ENCODE results near the gene CLCN3.
"Not testable (repeated sequence)": the region's sequence is repeated elsewhere in the genome, so short reads cannot be mapped to it uniquely, and the experiment has no call there.

CLCN3 gene

DNA sequence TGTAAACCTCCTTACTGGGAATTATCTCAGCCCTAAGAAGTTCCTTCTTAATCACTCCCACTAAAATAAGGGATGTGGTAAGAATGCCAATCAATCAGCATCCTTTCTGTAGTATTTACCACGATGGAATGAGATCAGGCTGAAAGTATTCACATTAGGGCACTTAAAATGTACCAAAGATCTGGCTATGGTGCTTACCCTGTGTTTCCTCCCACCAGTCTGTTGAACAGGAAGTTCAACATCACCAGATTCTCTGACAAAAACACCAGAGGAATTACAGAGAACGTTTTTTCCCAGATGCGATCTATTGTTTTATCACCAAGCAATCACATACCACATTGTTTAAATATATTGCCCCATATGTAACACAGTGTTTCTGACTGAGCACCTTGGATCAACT is 2.1 kb upstream of the CLCN3 start:
- no peak for DNase-seq (ENCODE audit: low read depth)

DNA sequence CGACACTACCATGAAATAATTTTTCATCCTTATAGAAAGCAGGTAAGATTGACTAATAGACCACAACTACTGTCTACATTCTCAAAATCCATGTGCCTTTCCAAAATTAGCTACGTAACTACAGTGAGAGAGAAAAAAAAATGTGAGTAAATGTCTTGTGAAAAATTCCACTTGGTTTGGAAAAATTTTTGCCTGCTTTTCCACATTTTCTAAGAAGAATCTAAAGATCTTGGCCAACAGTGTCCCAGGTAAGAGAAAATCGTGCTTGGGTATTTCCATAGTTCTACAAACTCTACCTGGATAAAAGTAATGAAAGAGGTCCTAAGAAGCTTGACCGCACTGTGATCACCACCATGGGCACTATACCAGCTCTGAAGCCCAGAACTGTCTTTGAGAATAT is 1.4 kb upstream of the CLCN3 start:
- DNase-seq (ENCODE audit: low read depth) = no peak

DNA sequence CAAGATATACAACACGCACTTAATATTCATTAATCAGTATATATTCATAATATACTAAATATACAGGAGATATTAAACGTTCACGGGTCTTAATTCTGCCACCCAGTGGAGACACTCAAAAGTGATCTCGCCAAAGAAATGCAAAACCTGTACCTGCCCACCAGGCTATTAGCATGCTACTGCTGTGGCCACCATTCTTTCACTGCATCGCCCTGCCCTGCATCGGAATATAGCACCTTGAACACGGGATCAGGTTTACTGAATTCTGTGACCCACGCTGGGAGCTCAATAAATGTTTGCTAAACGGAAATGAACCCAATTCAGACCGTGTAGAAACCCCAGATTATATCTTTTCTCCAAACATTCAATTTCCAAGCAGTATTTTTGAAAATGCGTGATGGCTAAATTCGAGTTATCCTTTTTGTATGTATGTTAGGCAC is 840 bp upstream of the CLCN3 start:
- DNase-seq (ENCODE audit: low read depth) = no peak

DNA sequence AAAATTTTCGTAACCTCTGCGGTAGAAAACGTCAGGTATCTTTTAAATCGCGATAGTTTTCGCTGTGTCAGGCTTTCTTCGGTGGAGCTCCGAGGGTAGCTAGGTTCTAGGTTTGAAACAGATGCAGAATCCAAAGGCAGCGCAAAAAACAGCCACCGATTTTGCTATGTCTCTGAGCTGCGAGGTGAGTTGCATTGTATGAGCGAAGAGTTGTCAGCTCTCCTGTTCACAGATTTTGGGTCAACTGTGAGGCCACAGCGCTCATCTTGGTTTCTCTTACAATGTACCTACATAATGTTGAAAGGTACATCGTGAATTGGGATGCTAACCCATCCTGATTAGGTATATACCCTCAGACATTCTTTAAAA is 486 bp downstream of the CLCN3 start:
- no peak for DNase-seq (ENCODE audit: low read depth)

DNA sequence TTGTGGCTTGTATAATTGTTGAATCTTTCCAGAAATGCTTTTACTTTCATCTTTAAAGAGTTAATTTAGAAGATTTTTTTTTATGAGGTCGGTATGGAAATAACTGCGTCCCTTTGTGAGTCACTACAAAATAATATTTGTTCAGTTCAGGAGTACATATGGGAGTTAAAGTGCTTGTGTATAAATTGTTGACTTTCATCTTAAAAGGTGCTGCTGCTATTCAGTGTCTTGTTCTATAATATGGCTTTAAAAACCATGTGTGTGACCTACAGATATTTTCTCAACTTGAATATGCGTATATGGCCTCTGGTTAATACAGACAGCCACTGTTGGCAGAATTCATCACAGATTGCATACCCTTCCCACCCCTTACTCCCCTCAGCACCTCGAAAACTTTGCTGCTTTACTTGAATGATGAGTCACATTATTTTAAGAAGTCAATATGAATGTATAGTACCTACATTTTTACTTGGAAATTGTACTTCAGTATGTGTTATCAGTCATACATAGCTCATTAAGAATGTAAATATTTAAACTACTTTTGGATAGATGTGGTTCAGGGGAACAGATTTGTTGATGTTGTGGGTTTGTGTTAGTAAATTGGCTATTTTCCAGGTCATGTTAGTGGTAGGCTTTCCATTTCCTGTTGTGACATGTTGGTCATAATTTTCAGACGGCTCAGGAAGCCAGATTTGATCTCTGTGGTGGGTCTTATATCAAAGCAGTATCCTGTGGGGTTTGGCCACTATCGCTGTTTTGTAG is 1.5 kb downstream of the CLCN3 start:
- DNase-seq (ENCODE audit: low read depth) = no peak

DNA sequence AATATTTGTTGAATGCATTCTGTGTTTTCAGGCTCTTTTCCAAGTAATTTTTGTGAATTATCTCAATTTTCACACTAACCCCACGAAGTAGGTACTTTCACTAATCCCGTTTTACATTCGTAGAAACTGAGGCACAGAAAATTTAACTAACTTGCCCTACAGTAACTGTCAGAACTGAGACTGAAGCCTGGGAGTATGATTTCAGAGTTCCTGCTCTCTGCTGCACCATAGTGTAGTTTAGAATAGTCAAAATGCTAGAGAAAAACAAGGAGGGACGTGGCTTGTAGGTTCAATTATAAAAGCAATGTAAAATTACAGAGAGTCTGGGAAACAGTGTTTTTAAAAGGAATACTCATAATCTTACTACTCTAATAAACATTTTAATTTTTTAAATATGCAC is 2.2 kb downstream of the CLCN3 start:
- no peak for DNase-seq (ENCODE audit: low read depth)

DNA sequence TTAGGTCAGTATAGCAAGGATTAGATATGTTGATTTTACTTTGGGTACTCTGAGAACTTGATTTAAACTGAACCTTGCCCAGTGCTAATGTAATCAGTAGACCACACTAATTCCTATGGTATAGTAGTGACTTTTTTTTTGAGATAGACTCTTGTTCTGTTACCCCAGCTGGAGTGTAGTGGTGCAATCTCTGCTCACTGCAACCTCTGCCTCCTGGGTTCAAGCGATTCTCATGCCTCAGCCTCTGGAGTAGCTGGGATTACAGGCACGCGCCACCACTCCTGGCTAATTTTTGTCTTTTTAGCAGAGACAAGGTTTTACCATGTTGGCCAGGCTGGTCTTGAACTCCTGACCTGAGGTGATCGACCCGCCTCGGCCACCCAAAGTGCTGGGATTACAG is 3.6 kb downstream of the CLCN3 start:
- DNase-seq (ENCODE audit: low read depth) = not testable (repeated sequence)

DNA sequence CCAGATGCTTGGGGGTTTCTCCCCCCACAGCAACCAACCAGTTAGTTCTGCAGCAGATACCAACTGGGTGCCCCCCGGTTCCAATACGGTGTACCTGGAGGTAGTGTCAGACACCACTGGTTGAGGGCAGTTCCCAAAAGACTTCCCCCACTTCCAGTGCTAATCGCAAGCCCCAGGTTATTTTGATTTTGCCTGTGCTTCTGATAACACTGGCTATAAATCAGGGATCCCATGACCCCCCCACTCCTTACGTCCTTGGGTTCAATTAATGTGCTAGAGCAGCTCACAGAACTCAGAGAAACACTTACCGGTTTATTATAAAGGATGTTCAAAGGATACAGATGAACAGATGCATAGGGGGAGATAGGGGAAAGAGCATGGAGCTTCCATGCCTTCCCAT is 5.5 kb downstream of the CLCN3 start:
- no peak for DNase-seq (ENCODE audit: low read depth)

DNA sequence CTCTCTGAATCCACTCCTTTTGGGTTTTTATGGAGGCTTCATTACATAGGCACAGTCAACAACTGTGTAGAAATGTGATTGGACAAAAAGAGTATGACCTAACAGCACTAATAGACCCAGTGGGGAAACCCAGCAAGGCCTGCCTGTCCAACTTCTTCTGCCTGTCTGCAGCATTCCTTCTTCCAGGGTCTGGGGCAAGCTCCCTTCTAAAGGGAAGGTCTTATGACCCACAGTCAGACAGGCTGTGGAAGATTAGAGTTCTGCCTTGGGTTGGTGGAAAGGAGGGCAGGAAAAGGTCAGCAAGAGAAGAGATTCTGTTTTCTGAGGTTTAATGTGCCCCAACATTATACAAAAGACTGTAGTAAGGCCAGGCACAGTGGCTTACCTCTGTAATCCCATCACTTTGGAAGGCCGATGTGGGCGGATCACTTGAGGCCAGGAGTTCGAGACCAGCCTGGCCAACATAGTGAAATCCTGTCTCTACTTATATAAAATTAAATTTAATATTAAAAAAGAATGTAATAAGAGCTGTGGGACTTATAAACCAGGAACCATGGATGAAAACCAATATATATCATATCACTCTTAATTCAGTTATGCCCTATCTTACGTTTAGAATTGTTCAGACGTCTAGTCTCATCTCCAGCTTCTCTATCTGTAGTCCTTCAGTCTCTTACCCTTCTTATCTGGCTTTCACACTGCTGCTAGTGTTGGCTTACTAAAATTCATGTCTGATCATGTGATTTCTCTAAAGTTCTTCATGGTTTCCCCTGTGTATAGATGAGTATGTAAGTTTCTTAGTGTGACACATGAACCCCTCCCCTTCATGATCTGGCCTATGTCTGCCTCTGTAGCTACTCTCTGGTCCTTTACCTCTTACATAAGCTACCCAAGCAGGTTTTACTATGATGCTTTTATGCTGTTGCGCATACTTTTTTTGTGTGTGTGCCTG is 6.2 kb downstream of the CLCN3 start:
- no peak for DNase-seq (ENCODE audit: low read depth)

DNA sequence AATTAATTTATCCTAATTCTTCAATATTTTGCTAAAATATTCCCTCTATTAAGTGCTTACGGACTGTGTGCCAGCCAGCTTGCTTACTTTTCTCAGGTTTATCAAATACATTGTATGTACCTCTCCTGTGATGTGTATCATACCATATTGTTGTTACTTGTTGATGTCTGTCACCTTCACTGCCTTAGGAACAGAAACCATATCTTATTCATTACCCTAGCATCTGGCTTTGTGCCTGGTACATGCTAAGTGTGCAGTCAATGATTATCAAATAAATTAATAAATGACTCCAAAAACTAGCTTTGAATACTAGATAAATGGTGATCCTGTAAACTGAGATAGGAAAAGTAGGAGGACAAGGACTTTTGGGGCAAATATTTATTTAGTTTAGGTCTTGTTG is 6.9 kb downstream of the CLCN3 start:
- DNase-seq (ENCODE audit: low read depth) = no peak

DNA sequence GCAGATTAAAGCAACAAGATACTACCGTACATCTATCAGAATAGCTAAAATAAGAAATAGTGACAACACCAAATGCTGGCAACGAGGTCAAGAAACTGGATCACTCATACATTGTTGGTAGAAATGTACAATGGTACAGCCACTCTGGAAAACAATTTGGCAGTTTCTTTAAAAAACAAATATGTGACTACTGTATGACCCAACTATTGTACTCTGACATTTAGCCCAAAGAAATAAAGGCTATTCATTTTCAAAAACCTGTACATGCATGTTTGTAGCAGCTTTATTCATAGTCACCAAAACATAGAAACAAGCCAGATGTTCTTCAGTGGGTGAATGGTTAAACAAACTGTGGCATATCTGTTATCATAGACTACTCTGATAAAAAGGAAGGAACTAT is 8.2 kb downstream of the CLCN3 start:
- DNase-seq (ENCODE audit: low read depth) = no peak

DNA sequence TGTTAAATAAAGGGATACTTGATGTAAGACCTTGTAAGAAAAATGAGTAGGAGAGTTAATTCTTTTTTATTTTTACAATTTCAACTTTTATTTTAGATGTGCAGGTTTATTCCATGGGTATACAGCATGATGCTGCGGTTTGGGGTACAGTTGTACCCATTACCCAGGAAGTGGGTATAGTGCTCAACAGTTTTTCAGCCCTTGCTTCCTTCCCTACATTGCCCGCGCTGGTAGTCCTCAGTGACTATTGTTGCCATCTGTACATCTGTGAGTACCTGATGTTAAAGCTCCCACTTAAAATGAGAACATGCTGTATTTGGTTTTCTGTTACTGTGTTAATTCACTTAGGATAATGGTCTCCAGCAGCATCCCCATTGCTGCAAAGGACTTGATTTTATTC is 9.7 kb downstream of the CLCN3 start:
- DNase-seq (ENCODE audit: low read depth) = no peak

DNA sequence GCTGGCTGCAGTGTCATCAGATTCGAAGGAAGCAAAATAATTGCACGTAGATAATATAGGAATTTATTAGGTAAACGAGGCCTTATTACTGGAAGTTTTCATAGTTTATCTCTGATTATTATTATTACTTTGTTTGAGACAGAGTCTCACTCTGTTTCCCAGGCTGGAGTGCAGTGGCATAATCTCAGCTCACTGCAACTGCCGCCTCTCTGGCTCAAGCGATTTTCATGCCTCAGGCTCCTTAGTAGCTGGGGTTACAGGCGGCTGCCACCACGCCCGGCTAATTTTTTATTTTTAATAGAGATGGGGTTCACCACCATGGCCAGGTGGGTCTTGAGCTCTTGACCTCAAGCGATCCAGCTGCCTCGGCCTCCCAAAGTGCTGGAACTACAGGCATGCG is 12.5 kb downstream of the CLCN3 start:
- DNase-seq (ENCODE audit: low read depth) = no peak

DNA sequence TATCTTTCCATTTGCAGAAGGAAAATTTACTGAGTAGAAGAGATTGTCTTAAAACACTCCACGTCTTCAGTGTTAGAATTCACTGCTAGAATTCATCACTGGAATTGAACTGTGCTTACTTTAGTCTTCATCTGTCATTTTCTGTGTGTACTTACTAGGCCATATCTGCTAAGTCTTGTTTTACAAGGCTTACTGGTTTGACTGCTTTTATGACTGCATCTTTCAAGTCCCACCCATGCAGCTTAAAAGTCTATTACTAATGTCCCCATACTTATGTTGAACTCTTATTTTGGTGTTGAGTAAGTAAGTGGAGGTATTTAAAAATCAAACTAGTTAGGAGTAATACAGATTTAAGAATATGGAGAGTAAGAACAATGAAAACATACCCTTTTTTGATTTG is 14.6 kb downstream of the CLCN3 start:
- DNase-seq (ENCODE audit: low read depth) = no peak

DNA sequence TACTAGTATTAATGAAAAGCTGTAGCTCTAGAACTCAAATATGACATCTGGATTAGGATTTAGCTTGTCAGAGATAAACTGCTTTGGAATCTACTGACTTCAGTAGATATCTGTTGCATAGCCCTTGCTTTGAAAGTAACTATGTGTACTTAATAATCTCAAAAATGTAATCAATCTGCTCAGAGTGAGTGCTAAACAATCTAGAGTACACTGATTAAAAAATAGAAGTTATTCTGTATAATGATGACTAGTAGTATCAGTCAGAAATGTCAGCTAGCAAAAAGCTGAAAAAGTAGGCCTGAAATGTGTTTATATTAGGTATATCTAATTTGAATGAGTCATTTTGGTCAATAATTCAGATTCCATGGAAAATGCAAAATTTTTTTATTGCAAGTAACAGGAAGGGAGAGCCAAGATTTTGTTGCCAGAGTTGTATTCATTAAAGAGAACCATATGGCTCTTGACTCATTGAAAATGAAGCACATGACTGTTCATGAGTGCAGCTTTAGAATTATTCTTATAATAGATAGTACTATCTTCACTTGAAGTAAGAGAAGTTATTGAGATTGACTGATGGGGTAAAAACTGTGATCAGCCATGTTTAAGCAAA is 20.0 kb downstream of the CLCN3 start:
- peak; percentile 73 for DNase-seq (ENCODE audit: low read depth)

DNA sequence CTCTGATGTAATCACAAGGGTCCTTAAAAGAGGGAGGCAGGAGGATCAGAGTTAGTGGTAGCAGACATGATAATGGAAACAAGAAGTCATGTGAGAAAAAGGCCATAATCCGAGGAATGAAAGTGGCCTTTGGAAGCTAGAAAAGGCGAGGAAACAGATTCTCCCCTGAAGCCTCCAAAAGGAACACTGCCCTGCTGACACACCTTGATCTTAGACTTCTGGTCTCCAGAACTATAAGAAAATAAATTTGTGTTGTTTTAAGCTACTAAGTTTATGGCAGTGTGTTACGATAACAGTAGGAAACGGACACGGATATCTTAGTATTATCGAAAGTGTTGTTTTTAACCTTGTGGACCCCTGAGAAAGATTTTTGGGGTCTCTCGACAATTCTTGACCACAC is 24.4 kb downstream of the CLCN3 start:
- no peak for DNase-seq (ENCODE audit: low read depth)

DNA sequence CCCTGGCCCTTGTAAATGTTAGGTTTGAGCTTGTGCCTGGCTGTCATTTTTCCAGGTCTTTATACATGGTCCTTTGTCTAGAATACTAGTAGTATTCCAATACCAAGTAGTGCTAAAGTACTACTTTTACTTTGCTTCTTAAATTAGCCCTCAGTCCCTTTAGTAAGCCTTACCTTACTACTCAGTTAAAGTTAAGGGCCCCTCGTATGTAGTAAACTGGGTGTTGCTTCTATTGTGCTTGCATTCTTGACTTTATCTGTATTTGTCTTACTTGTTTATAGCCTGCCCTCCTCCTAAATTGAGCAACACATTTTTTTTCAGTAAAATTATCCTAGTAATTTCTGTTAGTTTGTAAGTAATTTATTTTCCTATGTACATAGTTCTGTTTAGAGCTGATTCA is 25.2 kb downstream of the CLCN3 start:
- DNase-seq (ENCODE audit: low read depth) = no peak

DNA sequence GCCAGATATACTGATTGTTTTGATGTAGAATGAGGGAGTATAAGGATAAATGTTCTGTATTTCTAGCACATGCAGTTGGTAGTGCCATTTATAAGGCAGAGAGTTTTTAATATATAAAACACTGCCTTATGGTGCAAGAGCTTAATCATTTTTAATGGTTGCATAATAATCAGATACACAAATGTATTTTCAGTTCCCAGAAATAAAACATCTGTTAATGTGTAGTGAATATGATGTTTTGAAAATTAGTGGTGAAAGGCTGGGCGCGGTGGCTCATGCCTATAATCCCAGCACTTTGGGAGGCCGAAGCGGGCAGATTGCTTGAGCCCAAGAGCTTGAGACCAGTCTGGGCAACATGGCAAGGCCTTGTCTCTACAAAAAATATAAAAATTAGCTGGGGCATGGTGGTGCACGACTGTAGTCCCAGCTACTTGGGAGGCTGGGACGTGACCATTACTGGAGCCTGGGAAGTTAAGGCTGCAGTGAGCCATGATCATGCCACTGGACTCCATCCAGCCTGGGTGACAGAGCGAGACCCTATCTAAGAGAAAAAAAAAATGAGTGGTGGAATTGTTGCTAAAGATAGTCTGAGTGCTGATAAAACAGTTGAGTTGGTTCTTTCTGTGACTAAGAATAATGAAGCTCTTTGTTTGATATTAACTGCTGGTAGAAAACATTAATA is 29.3 kb downstream of the CLCN3 start:
- DNase-seq (ENCODE audit: low read depth) = no peak

DNA sequence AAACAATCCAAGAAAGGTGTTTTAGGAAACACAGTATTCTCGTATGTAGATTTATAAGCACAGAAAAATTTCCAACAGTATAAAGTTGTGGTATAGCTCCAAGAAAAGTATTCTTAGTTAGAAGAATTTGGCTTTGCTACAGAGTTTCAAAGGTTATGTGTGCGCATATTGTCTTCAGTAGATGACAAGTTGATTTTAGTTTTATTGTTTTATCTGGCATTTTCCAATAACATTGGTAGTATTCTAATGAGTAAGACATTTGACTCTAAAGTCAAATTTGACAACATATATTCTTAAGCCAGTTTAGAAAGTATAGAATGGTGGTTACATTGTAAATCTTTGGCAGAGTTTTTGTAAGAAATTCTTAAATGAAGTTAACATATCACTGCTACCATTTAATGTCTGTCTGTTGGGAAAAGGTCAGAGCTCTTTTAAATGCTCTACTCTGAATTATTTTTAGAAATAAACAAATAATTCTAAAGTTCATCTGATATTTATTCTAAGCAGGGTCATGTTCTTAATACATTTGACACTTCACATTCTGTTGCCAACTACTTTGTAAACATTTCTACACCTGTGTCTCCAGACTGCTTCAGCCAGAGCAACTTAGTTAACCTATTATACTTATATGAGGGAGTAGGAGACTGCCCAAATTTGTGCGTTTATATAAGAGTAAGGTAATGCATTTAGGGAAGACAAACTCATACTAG is 30.0 kb downstream of the CLCN3 start:
- no peak for DNase-seq (ENCODE audit: low read depth)

DNA sequence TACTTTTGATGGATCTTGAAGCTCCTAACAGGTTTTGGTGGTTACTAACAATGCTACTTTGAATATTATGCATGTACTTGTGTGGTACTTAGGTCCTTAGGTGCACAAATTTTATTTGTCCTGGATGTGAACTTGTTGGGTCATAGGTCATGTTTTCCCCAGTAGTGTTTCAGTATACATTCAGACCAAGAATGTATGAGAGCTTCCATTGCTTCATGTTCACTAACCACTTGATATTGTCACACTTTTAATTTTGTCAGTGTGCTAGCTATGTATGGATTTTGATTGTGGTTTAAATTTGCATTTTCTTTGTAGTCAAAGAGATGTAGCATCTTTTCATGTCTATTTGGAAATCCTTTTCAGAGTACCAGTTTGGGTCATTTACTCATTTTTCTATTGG is 32.2 kb downstream of the CLCN3 start:
- no peak for DNase-seq (ENCODE audit: low read depth)

DNA sequence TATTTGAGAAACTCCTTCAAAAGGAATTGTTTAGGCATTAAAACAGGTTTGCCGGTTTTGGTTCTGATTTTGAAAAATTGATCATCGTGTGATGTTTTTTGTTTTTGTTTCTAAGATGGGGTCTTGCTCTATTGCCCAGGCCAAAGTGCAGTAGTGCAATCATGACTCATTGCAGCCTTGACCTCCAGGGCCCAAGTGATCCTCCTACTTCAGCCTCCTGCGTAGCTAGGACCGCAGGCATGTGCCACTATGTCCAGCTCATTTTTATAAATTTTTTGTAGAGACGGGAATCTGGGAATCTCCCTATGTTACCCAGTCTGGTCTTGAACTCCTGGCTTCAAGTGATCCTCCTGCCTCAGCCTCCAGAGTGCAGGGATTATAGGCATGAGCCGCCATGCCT is 35.0 kb downstream of the CLCN3 start:
- no peak for DNase-seq (ENCODE audit: low read depth)

Data from HS-5 (cell line).